Measurements from ENCODE around the gene PKN3. TPM values are rescaled to one million over a fixed set of nuclear protein-coding genes. Genes with fewer than 3 reads are reported as not detected.

PKN3 gene
- total and polyA plus RNA-seq, 2 of the 13 experiments (the other 11 are each of a cell fraction or from before 2014, with no cell fraction given): 10.5 to 13.2 TPM

DNA sequence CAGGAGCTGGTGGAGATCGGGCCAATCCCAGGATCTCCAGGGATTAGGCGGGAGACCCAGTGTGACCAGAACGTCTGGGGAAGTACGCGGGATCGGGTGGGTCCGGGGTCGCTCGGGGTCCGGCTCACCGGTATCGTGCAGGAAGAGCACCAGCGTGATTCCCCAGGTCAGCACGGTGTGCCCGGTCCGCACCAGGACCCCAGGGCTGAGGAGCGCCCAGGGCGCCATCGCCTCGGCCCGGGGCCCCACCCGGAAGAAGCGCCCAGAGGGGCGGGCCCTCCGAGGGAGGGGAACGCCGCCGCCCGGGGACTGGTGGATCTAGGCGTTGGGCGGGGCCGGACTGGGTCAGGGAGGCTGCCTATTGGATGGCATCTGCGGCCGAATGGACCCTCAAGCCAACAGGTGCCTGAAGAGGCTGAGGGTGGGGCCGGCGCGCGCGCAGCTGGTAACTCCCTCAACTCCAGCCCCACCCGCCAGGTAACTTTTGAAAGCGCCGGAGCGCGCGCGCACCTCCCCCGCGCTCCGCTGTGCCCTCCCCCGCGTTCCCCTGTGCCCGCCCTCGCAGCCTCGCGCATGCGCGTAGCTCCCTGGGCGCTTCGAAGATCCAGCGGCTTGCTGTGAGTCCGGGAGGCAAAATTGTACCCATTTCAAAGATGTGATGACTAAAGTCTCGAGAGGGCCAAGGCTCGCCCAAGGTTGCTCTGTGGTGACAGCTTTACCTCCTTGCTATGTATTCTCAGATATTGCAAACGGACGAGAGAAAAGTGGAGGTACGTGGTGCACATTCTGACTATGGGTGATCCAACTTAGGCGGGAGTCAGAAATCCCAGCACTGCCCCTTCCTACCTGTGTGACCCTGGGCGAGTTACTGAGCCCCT, 21.8 kb downstream of the PKN3 start, which contains the start of gene ZDHHC12 (continued):
- TF ChIP-seq ZNF713 (CRISPR knock-in tag; IDR thresholded peaks at IDR 0.05) (no peak), RBM22 (optimal IDR thresholded peaks at IDR 0.05; ENCODE audit: low read length) (no peak), ZSCAN22 (CRISPR knock-in tag; IDR thresholded peaks at IDR 0.05) (no peak), ZNF263 (CRISPR knock-in tag; IDR thresholded peaks at IDR 0.05) (no peak), MAFK (conservative IDR thresholded peaks at IDR 0.05 in 1 of 2, IDR thresholded peaks at IDR 0.05 in 1 of 2; ENCODE audit: low read length in 2 of 2) (no peak), JUND (CRISPR knock-in tag; IDR thresholded peaks at IDR 0.05) (no peak), ZNF644 (CRISPR knock-in tag; IDR thresholded peaks at IDR 0.05; ENCODE audit: low read depth) (no peak), ZNF674 (CRISPR knock-in tag; IDR thresholded peaks at IDR 0.05; ENCODE audit: low read depth) (no peak), ZIK1 (CRISPR knock-in tag; IDR thresholded peaks at IDR 0.05; ENCODE audit: borderline replicate concordance, low read depth) (no peak), RBM39 (IDR thresholded peaks at IDR 0.05; ENCODE audit: low read depth, low read length, poor library complexity, severe bottlenecking) (peak; percentile 47), ZKSCAN8 (CRISPR knock-in tag; IDR thresholded peaks at IDR 0.05; ENCODE audit: borderline replicate concordance) (no peak), KLF15 (CRISPR knock-in tag; IDR thresholded peaks at IDR 0.05; ENCODE audit: borderline replicate concordance) (0 out of 2 replicates have a peak, but pooled peaks have one; percentile 48), POLR2A (IDR thresholded peaks at IDR 0.05; ENCODE audit: insufficient read depth in 1 of 2, low read depth in 2 of 2, low read length in 2 of 2) (peak; percentile 78 to 95), RFXANK (CRISPR knock-in tag; IDR thresholded peaks at IDR 0.05) (0 out of 2 replicates have a peak, but pooled peaks have one; percentile 7), ZNF788 (CRISPR knock-in tag; IDR thresholded peaks at IDR 0.05; ENCODE audit: borderline replicate concordance) (no peak), ZSCAN20 (CRISPR knock-in tag; IDR thresholded peaks at IDR 0.05; ENCODE audit: borderline replicate concordance) (no peak), ZNF83 (CRISPR knock-in tag; IDR thresholded peaks at IDR 0.05; ENCODE audit: borderline replicate concordance) (no peak), ZFYVE20 (CRISPR knock-in tag; IDR thresholded peaks at IDR 0.05; ENCODE audit: borderline replicate concordance, low read depth) (0 out of 2 replicates have a peak, but pooled peaks have one; percentile 54), SOX5 (CRISPR knock-in tag; IDR thresholded peaks at IDR 0.05; ENCODE audit: borderline replicate concordance) (no peak; the same call in 1 of the 2 replicates), ZNF530 (CRISPR knock-in tag; IDR thresholded peaks at IDR 0.05; ENCODE audit: low read depth) (no peak), RARG (CRISPR knock-in tag; IDR thresholded peaks at IDR 0.05; ENCODE audit: low read depth) (no peak), MIER2 (CRISPR knock-in tag; IDR thresholded peaks at IDR 0.05) (no peak), HNRNPLL (IDR thresholded peaks at IDR 0.05; ENCODE audit: low read depth, low read length, poor library complexity, severe bottlenecking) (peak; percentile 70)
- TF ChIP-seq, protein P1, sequence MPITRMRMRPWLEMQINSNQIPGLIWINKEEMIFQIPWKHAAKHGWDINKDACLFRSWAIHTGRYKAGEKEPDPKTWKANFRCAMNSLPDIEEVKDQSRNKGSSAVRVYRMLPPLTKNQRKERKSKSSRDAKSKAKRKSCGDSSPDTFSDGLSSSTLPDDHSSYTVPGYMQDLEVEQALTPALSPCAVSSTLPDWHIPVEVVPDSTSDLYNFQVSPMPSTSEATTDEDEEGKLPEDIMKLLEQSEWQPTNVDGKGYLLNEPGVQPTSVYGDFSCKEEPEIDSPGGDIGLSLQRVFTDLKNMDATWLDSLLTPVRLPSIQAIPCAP (CRISPR knock-in tag; IDR thresholded peaks at IDR 0.05; ENCODE audit: low read depth): no peak
- TF ChIP-seq, protein P2, sequence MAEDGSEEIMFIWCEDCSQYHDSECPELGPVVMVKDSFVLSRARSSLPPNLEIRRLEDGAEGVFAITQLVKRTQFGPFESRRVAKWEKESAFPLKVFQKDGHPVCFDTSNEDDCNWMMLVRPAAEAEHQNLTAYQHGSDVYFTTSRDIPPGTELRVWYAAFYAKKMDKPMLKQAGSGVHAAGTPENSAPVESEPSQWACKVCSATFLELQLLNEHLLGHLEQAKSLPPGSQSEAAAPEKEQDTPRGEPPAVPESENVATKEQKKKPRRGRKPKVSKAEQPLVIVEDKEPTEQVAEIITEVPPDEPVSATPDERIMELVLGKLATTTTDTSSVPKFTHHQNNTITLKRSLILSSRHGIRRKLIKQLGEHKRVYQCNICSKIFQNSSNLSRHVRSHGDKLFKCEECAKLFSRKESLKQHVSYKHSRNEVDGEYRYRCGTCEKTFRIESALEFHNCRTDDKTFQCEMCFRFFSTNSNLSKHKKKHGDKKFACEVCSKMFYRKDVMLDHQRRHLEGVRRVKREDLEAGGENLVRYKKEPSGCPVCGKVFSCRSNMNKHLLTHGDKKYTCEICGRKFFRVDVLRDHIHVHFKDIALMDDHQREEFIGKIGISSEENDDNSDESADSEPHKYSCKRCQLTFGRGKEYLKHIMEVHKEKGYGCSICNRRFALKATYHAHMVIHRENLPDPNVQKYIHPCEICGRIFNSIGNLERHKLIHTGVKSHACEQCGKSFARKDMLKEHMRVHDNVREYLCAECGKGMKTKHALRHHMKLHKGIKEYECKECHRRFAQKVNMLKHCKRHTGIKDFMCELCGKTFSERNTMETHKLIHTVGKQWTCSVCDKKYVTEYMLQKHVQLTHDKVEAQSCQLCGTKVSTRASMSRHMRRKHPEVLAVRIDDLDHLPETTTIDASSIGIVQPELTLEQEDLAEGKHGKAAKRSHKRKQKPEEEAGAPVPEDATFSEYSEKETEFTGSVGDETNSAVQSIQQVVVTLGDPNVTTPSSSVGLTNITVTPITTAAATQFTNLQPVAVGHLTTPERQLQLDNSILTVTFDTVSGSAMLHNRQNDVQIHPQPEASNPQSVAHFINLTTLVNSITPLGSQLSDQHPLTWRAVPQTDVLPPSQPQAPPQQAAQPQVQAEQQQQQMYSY (CRISPR knock-in tag; IDR thresholded peaks at IDR 0.05): 0 out of 2 replicates have a peak, but pooled peaks have one; percentile 42
- TF ChIP-seq, protein P3, sequence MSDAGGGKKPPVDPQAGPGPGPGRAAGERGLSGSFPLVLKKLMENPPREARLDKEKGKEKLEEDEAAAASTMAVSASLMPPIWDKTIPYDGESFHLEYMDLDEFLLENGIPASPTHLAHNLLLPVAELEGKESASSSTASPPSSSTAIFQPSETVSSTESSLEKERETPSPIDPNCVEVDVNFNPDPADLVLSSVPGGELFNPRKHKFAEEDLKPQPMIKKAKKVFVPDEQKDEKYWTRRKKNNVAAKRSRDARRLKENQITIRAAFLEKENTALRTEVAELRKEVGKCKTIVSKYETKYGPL (CRISPR knock-in tag; IDR thresholded peaks at IDR 0.05): no peak
